GM12878 (cell line): ENCODE results near the gene NAA15.

Source experiments
- BRCA1 ChIP-seq: IDR thresholded peaks from 2 replicates; pipeline ENCODE4 v1.6.1; 2011; ENCODE audit warnings: low read depth, low read length, improper control_type of control experiment
- EP300 ChIP-seq, 2 experiments: fragments of 150-350 bp in 1 of 2; IDR thresholded peaks; 2 replicates each; pipeline ENCODE4 v1.6.1; 2011 to 2012; ENCODE audit warnings: low read depth in 2 of 2, low read length in 2 of 2, borderline replicate concordance in 1 of 2, improper control_type of control experiment in 1 of 2, inconsistent platforms in 1 of 2; ENCODE audit not compliant: control insufficient read depth in 1 of 2
- MXI1 ChIP-seq: fragments of 150-350 bp; IDR thresholded peaks from 2 replicates; pipeline ENCODE4 v1.6.1; 2011; ENCODE audit warnings: low read depth, mild to moderate bottlenecking, inconsistent platforms, low read length, improper control_type of control experiment
- NFXL1 ChIP-seq: fragments of 450-650 bp; IDR thresholded peaks from 2 replicates; pipeline ENCODE4 v1.6.1; 2017; ENCODE audit warnings: antibody characterized with exemption, mild to moderate bottlenecking, borderline replicate concordance
- SIN3A ChIP-seq: IDR thresholded peaks from 2 replicates; pipeline ENCODE4 v1.6.1; 2012; ENCODE audit warnings: low read depth, low read length, improper control_type of control experiment
- TF ChIP-seq, protein P1 (sequence below), 3 experiments: IDR thresholded peaks in 2 of 3; conservative IDR thresholded peaks in 1 of 3; 2 replicates each; pipeline ENCODE4 v1.5.1; 2011; ENCODE audit warnings: low read depth in 3 of 3, low read length in 3 of 3, mild to moderate bottlenecking in 3 of 3, control low read depth in 2 of 3, moderate library complexity in 2 of 3, inconsistent platforms in 1 of 3, mixed read lengths in 1 of 3; ENCODE audit not compliant: control insufficient read depth in 2 of 3, insufficient read depth in 1 of 3; ENCODE audit errors: extremely low read depth in 1 of 3
- TF ChIP-seq, protein P2 (sequence below): IDR thresholded peaks from 2 replicates; pipeline ENCODE4 v1.6.1; 2012; ENCODE audit warnings: low read length, inconsistent platforms
- TF ChIP-seq, protein P3 (sequence below): IDR thresholded peaks from 2 replicates; pipeline ENCODE4 v1.6.1; 2011; ENCODE audit warnings: low read depth, low read length, improper control_type of control experiment, borderline replicate concordance
- TF ChIP-seq, protein P4 (sequence below): IDR thresholded peaks from 2 replicates; pipeline ENCODE4 v1.6.1; 2011; ENCODE audit warnings: low read depth, mild to moderate bottlenecking, low read length, moderate library complexity, borderline replicate concordance; ENCODE audit errors: extremely low read depth

DNA sequence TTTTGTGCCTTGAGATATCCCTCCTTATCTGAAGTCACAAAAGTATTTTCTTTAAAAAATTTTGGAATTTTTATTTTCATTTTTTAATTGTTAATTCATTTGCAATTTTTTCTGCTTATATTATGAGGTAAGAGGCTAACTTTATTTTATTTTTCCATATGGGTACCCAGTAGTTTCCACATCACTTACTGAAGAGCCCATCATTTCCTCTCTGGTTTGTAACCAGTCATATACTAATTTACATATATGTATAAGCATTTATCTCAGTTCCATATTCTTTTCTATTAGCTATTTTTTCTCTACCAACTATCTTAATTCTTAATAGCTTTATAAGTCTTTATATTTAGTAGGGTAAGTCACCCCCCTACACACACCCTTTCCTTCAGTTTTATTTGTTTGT is 48.3 kb upstream of the NAA15 start:
- TF ChIP-seq EP300 (IDR thresholded peaks at IDR 0.05; ENCODE audit: borderline replicate concordance in 1 of 2, control insufficient read depth in 1 of 2, low read depth in 2 of 2, low read length in 2 of 2) (no peak), SIN3A (no peak), MXI1 (no peak), NFXL1 (no peak), BRCA1 (no peak)
- TF ChIP-seq, protein P1, sequence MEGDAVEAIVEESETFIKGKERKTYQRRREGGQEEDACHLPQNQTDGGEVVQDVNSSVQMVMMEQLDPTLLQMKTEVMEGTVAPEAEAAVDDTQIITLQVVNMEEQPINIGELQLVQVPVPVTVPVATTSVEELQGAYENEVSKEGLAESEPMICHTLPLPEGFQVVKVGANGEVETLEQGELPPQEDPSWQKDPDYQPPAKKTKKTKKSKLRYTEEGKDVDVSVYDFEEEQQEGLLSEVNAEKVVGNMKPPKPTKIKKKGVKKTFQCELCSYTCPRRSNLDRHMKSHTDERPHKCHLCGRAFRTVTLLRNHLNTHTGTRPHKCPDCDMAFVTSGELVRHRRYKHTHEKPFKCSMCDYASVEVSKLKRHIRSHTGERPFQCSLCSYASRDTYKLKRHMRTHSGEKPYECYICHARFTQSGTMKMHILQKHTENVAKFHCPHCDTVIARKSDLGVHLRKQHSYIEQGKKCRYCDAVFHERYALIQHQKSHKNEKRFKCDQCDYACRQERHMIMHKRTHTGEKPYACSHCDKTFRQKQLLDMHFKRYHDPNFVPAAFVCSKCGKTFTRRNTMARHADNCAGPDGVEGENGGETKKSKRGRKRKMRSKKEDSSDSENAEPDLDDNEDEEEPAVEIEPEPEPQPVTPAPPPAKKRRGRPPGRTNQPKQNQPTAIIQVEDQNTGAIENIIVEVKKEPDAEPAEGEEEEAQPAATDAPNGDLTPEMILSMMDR (IDR thresholded peaks at IDR 0.05 in 2 of 3, conservative IDR thresholded peaks at IDR 0.05 in 1 of 3; ENCODE audit: control insufficient read depth in 2 of 3, extremely low read depth in 1 of 3, insufficient read depth in 1 of 3, low read depth in 3 of 3, low read length in 3 of 3): no peak
- TF ChIP-seq, protein P2, sequence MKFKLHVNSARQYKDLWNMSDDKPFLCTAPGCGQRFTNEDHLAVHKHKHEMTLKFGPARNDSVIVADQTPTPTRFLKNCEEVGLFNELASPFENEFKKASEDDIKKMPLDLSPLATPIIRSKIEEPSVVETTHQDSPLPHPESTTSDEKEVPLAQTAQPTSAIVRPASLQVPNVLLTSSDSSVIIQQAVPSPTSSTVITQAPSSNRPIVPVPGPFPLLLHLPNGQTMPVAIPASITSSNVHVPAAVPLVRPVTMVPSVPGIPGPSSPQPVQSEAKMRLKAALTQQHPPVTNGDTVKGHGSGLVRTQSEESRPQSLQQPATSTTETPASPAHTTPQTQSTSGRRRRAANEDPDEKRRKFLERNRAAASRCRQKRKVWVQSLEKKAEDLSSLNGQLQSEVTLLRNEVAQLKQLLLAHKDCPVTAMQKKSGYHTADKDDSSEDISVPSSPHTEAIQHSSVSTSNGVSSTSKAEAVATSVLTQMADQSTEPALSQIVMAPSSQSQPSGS: no peak
- TF ChIP-seq, protein P3, sequence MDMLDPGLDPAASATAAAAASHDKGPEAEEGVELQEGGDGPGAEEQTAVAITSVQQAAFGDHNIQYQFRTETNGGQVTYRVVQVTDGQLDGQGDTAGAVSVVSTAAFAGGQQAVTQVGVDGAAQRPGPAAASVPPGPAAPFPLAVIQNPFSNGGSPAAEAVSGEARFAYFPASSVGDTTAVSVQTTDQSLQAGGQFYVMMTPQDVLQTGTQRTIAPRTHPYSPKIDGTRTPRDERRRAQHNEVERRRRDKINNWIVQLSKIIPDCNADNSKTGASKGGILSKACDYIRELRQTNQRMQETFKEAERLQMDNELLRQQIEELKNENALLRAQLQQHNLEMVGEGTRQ: no peak
- TF ChIP-seq, protein P4, sequence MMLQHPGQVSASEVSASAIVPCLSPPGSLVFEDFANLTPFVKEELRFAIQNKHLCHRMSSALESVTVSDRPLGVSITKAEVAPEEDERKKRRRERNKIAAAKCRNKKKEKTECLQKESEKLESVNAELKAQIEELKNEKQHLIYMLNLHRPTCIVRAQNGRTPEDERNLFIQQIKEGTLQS: no peak
